K562 (cell line): ENCODE data around the gene COQ5. TPM values are rescaled to one million over a fixed set of nuclear protein-coding genes. Genes with fewer than 3 reads are reported as not detected.

ENCODE experiments used
- BHLHE40 ChIP-seq: IDR thresholded peaks from 2 replicates; pipeline ENCODE4 v1.6.1; 2011; ENCODE audit warnings: low read length, improper control_type of control experiment
- ERF ChIP-seq: fragments of 450-650 bp; formaldehyde crosslinking; IDR thresholded peaks from 2 replicates; pipeline ENCODE4 v1.4.0; 2020; ENCODE audit warnings: mild to moderate bottlenecking, mixed read lengths
- GABPB1 ChIP-seq: sonication (generic); formaldehyde crosslinking; IDR thresholded peaks from 2 replicates; pipeline ENCODE4 v1.8.0; 2022; ENCODE audit warnings: mild to moderate bottlenecking, missing genetic modification reagents
- KHSRP ChIP-seq: fragments of 450-650 bp; IDR thresholded peaks from 2 replicates; pipeline ENCODE4 v1.6.1; 2017
- NCOR1 ChIP-seq: fragments of 450-650 bp; IDR thresholded peaks from 2 replicates; pipeline ENCODE4 v1.6.1; 2016; ENCODE audit warnings: mild to moderate bottlenecking, moderate library complexity
- NR1H2 ChIP-seq: sonication (generic); formaldehyde crosslinking; IDR thresholded peaks from 2 replicates; pipeline ENCODE4 v1.4.0; 2020; ENCODE audit warnings: mild to moderate bottlenecking, missing genetic modification reagents
- PPARD ChIP-seq: fragments of 250-450 bp; sonication (Bioruptor Pico); IDR thresholded peaks from 2 replicates; pipeline ENCODE4 v1.8.0; 2022; ENCODE audit warnings: inconsistent platforms, mild to moderate bottlenecking, moderate library complexity
- STAG1 ChIP-seq: sonication (generic); formaldehyde crosslinking; IDR thresholded peaks from 2 replicates; pipeline ENCODE4 v1.5.0; 2020; ENCODE audit warnings: missing genetic modification reagents, borderline replicate concordance
- ZNF41 ChIP-seq: fragments of 250-450 bp; sonication (Bioruptor Pico); conservative IDR thresholded peaks from 2 replicates; pipeline ENCODE4 v1.4.0; 2020; ENCODE audit warnings: mild to moderate bottlenecking
- ZNF696 ChIP-seq: fragments of 250-450 bp; sonication (Bioruptor Pico); conservative IDR thresholded peaks from 2 replicates; pipeline ENCODE4 v1.4.0; 2020; ENCODE audit warnings: mild to moderate bottlenecking, moderate library complexity
- polyA plus RNA-seq, 8 experiments: library from polyadenylated mRNA; depleted of rRNA in 4 of 8; stranded (reverse) in 5 of 8; unstranded in 3 of 8; fragments of >200 nt; fragmentation: Nextera tagmentation in 2 of 8; fragmentation: Illumina TruSeq in 1 of 8; extraction: Ambion mirVana in 2 of 8; extraction: Trizol in 1 of 8; gene quantifications; 2 replicates each; pipeline versions ENCODE4 v1.2.1 to v1.2.3, GENCODE V29; 2011 to 2014; ENCODE audit warnings: inconsistent platforms in 1 of 8, missing spikeins in 1 of 8
- total RNA-seq, 7 experiments: library from RNA; depleted of rRNA in 6 of 7; stranded (reverse); fragments of >200 nt in 6 of 7; fragmentation: Illumina TruSeq in 2 of 7; extraction: Trizol in 2 of 7; gene quantifications; 2 replicates each; pipeline versions ENCODE4 v1.2.1 to v1.2.3, GENCODE V29; 2011 to 2021; ENCODE audit warnings: low replicate concordance in 1 of 7
- TF ChIP-seq, protein P1 (sequence below): sonication (generic); formaldehyde crosslinking; IDR thresholded peaks from 2 replicates; pipeline ENCODE4 v1.8.1; 2023; ENCODE audit warnings: missing genetic modification reagents, mild to moderate bottlenecking, borderline replicate concordance
- TF ChIP-seq, protein P2 (sequence below), 2 experiments: fragments of 250-450 bp in 1 of 2; fragments of 450-650 bp in 1 of 2; sonication (Bioruptor Pico) in 1 of 2; IDR thresholded peaks; 2 replicates each; pipeline versions ENCODE4 v1.6.1 to v1.8.0; 2016 to 2021; ENCODE audit warnings: mild to moderate bottlenecking in 2 of 2, moderate library complexity in 2 of 2, missing compliant biosample characterization in 1 of 2, missing genetic modification characterization in 1 of 2
- TF ChIP-seq, protein P3 (sequence below): fragments of 450-650 bp; IDR thresholded peaks from 2 replicates; pipeline ENCODE4 v1.6.1; 2016; ENCODE audit warnings: antibody characterized with exemption
- TF ChIP-seq, protein P4 (sequence below): fragments of 250-450 bp; sonication (Bioruptor Pico); IDR thresholded peaks from 2 replicates; pipeline ENCODE4 v1.8.0; 2022; ENCODE audit warnings: moderate library complexity, mild to moderate bottlenecking, inconsistent platforms
- TF ChIP-seq, protein P5 (sequence below): fragments of 450-650 bp; formaldehyde crosslinking; IDR thresholded peaks from 2 replicates; pipeline ENCODE4 v1.4.0; 2022; ENCODE audit warnings: missing genetic modification characterization

COQ5 gene
- total and polyA plus RNA-seq, 9 of the 15 experiments (the other 6 are each of a cell fraction or from before 2014, with no cell fraction given), result 19.2 to 59.7 (median 30.4) TPM

DNA sequence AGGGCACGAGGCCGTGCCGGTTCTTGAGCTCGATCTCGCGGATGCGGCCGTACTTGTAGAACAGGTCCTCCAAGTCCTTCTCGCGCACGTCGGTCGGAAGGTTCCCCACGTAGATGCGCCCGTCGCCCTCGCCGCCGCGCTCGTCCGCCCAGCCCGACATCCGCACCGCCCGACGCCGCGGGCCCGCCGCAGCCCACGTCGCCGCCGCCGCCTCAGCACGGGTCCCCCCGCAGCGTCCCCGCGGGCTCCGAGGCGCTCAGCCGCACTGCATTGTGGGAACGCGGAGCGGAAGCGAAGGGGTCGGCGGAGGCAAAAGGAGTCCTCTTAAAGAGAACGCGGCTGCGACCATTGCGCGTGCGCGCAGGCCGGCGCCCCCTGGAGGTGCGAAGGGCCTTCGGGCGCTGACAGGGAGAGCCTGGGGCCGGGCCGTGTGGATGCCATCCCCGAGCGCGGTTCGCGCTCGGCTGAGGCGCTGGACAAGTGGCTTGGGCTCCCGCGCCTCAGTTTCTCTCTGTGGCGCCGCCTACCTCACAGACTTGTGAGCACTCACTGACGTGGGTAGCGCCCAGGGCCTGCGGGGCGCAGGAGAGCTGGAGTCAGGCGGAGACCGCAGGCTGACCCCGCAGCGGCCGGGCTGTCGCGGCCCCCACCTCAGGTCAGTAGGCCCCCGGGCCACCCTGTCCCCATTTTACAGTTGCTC is 59.4 kb downstream of the COQ5 start, which contains the start of gene SRSF9 (continued):
- TF ChIP-seq, protein P1, sequence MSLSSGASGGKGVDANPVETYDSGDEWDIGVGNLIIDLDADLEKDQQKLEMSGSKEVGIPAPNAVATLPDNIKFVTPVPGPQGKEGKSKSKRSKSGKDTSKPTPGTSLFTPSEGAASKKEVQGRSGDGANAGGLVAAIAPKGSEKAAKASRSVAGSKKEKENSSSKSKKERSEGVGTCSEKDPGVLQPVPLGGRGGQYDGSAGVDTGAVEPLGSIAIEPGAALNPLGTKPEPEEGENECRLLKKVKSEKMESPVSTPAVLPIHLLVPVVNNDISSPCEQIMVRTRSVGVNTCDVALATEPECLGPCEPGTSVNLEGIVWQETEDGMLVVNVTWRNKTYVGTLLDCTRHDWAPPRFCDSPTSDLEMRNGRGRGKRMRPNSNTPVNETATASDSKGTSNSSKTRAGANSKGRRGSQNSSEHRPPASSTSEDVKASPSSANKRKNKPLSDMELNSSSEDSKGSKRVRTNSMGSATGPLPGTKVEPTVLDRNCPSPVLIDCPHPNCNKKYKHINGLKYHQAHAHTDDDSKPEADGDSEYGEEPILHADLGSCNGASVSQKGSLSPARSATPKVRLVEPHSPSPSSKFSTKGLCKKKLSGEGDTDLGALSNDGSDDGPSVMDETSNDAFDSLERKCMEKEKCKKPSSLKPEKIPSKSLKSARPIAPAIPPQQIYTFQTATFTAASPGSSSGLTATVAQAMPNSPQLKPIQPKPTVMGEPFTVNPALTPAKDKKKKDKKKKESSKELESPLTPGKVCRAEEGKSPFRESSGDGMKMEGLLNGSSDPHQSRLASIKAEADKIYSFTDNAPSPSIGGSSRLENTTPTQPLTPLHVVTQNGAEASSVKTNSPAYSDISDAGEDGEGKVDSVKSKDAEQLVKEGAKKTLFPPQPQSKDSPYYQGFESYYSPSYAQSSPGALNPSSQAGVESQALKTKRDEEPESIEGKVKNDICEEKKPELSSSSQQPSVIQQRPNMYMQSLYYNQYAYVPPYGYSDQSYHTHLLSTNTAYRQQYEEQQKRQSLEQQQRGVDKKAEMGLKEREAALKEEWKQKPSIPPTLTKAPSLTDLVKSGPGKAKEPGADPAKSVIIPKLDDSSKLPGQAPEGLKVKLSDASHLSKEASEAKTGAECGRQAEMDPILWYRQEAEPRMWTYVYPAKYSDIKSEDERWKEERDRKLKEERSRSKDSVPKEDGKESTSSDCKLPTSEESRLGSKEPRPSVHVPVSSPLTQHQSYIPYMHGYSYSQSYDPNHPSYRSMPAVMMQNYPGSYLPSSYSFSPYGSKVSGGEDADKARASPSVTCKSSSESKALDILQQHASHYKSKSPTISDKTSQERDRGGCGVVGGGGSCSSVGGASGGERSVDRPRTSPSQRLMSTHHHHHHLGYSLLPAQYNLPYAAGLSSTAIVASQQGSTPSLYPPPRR, result no peak
- TF ChIP-seq ZNF41 (CRISPR knock-in tag) (no peak), BHLHE40 (peak; percentile 40; the same call in 1 of the 2 replicates), NR1H2 (no peak), STAG1 (CRISPR knock-in tag) (no peak), NCOR1 (no peak), ERF (peak; percentile 82; the same call in 1 of the 2 replicates), ZNF696 (no peak), GABPB1 (CRISPR knock-in tag) (peak; percentile 72), KHSRP (no peak), PPARD (CRISPR knock-in tag) (no peak)
- TF ChIP-seq, protein P2, sequence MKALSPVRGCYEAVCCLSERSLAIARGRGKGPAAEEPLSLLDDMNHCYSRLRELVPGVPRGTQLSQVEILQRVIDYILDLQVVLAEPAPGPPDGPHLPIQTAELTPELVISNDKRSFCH (CRISPR knock-in tag; IDR thresholded peaks at IDR 0.05), result no peak
- TF ChIP-seq, protein P2 (tag; IDR thresholded peaks at IDR 0.05), result 0 out of 2 replicates have a peak, but pooled peaks have one; percentile 58
- TF ChIP-seq, protein P3, sequence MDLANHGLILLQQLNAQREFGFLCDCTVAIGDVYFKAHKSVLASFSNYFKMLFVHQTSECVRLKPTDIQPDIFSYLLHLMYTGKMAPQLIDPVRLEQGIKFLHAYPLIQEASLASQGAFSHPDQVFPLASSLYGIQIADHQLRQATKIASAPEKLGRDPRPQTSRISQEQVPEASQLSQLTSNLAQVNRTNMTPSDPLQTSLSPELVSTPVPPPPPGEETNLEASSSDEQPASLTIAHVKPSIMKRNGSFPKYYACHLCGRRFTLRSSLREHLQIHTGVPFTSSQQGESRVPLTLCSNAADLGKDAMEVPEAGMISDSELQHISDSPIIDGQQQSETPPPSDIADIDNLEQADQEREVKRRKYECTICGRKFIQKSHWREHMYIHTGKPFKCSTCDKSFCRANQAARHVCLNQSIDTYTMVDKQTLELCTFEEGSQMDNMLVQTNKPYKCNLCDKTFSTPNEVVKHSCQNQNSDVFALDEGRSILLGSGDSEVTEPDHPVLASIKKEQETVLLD, result peak; percentile 83
- TF ChIP-seq, protein P4, sequence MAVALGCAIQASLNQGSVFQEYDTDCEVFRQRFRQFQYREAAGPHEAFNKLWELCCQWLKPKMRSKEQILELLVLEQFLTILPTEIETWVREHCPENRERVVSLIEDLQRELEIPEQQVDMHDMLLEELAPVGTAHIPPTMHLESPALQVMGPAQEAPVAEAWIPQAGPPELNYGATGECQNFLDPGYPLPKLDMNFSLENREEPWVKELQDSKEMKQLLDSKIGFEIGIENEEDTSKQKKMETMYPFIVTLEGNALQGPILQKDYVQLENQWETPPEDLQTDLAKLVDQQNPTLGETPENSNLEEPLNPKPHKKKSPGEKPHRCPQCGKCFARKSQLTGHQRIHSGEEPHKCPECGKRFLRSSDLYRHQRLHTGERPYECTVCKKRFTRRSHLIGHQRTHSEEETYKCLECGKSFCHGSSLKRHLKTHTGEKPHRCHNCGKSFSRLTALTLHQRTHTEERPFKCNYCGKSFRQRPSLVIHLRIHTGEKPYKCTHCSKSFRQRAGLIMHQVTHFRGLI (CRISPR knock-in tag), result no peak
- TF ChIP-seq, protein P5, sequence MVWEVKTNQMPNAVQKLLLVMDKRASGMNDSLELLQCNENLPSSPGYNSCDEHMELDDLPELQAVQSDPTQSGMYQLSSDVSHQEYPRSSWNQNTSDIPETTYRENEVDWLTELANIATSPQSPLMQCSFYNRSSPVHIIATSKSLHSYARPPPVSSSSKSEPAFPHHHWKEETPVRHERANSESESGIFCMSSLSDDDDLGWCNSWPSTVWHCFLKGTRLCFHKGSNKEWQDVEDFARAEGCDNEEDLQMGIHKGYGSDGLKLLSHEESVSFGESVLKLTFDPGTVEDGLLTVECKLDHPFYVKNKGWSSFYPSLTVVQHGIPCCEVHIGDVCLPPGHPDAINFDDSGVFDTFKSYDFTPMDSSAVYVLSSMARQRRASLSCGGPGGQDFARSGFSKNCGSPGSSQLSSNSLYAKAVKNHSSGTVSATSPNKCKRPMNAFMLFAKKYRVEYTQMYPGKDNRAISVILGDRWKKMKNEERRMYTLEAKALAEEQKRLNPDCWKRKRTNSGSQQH (CRISPR knock-in tag), result no peak
